Measurements from ENCODE around the gene KLF2. TPM values are rescaled to one million over a fixed set of nuclear protein-coding genes. Genes with fewer than 3 reads are reported as not detected.
"Not testable (repeated sequence)": the region's sequence is repeated elsewhere in the genome, so short reads cannot be mapped to it uniquely, and the experiment has no call there.

KLF2 gene
- total RNA-seq, 1 donor from 2014 or later: 72.1 TPM

- ATAC-seq; intact Hi-C loops (cut with micrococcal nuclease); DNase-seq: not testable (repeated sequence)
Measured at GRCh38 chr19:16304511-16304910, 20.1 kb upstream of the KLF2 start.

GRCh38 chr19:16305060-16305459 is 19.6 kb upstream of the KLF2 start:
- DNase-seq; intact Hi-C loops (cut with micrococcal nuclease); ATAC-seq: not testable (repeated sequence)

- DNase-seq (no peak), ATAC-seq (no peak)
- intact Hi-C loops (cut with micrococcal nuclease): no loop called here
Measured at GRCh38 chr19:16306728-16307402, 17.8 kb upstream of the KLF2 start.

- DNase-seq: no peak
- intact Hi-C loops (cut with micrococcal nuclease): no loop called here
- no peak for ATAC-seq
Measured at GRCh38 chr19:16308081-16308480, 16.5 kb upstream of the KLF2 start.

- DNase-seq (no peak), ATAC-seq (no peak)
- intact Hi-C loops (cut with micrococcal nuclease): no loop called here
Measured at GRCh38 chr19:16309643-16310042, 15.0 kb upstream of the KLF2 start.

GRCh38 chr19:16315825-16316505 is 8.7 kb upstream of the KLF2 start:
- DNase-seq (peak; percentile 60), ATAC-seq (peak; percentile 78)
- intact Hi-C loops (cut with micrococcal nuclease): no loop called here

- no peak for DNase-seq
- intact Hi-C loops (cut with micrococcal nuclease): no loop called here
- ATAC-seq: no peak
Measured at GRCh38 chr19:16316506-16316882, 8.1 kb upstream of the KLF2 start.

- DNase-seq: peak; percentile 36
- intact Hi-C loops (cut with micrococcal nuclease): no loop called here
- ATAC-seq: no peak
Measured at GRCh38 chr19:16319481-16319880, 5.1 kb upstream of the KLF2 start.

- DNase-seq: no peak
- ATAC-seq: no peak
- intact Hi-C loops (cut with micrococcal nuclease): no loop called here
Measured at GRCh38 chr19:16320987-16321386, 3.6 kb upstream of the KLF2 start.

- DNase-seq: peak; percentile 74
- intact Hi-C loops (cut with micrococcal nuclease): no loop called here
- peak; percentile 7 for ATAC-seq
Measured at GRCh38 chr19:16325161-16325527, 518 bp downstream of the KLF2 start.

- intact Hi-C loops (cut with micrococcal nuclease): no loop called here
- DNase-seq (peak; percentile 67), ATAC-seq (no peak)
Measured at GRCh38 chr19:16325641-16326400, 1.2 kb downstream of the KLF2 start.

GRCh38 chr19:16326401-16327168 is 2.0 kb downstream of the KLF2 start:
- ATAC-seq (no peak), DNase-seq (peak; percentile 55)
- intact Hi-C loops (cut with micrococcal nuclease): no loop called here

- intact Hi-C loops (cut with micrococcal nuclease): no loop called here
- ATAC-seq (no peak), DNase-seq (no peak)
Measured at GRCh38 chr19:16327169-16327475, 2.5 kb downstream of the KLF2 start.

- intact Hi-C loops (cut with micrococcal nuclease): no loop called here
- DNase-seq: no peak
- ATAC-seq: no peak
Measured at GRCh38 chr19:16327501-16327900, 2.9 kb downstream of the KLF2 start.

GRCh38 chr19:16327911-16328823 is 3.5 kb downstream of the KLF2 start:
- intact Hi-C loops (cut with micrococcal nuclease): no loop called here
- ATAC-seq (peak; percentile 23), DNase-seq (peak; percentile 73)

- intact Hi-C loops (cut with micrococcal nuclease): no loop called here
- DNase-seq: no peak
- no peak for ATAC-seq
Measured at GRCh38 chr19:16328824-16329482, 4.3 kb downstream of the KLF2 start.

- ATAC-seq: peak; percentile 12
- intact Hi-C loops (cut with micrococcal nuclease): no loop called here
- peak; percentile 68 for DNase-seq
Measured at GRCh38 chr19:16330368-16330801, 5.8 kb downstream of the KLF2 start.

Measured in left ventricle myocardium superior (tissue), 1 donor.